GM21381 (cell line): Measurements from ENCODE around the gene RPTOR.

Experiments
- ATAC-seq: cut with Tn5 transposase; IDR thresholded peaks from one replicate; pipeline ENCODE4 v1.9.1; 2021; ENCODE audit warnings: mild to moderate bottlenecking, moderate library complexity; ENCODE audit not compliant: unreplicated experiment

Gene RPTOR

GRCh38 chr17:80585890-80586845 lies 41.5 kb downstream of the RPTOR start:
- ATAC-seq: no peak

DNA sequence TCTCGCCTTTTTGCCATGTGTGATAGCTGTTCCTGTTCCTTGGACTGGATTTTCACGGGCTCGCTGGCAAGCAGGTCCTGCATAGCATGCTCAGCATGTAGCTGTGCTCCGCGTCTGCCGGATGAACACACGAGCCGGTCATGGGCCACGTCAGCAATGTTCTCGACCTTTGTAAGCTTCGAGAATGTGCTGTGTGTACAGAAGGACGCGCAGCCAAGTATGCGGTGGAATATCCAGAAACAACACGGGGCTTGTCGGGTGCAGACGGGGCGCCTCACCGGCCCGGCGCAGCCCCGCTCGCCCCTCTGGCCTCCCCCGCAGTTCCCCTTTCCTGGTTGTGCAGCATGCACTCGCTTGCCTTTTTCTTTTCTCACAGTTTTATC lies 42.2 kb downstream of the RPTOR start:
- no peak for ATAC-seq

- no peak for ATAC-seq
Observed at GRCh38 chr17:80588702-80589383, 44.2 kb downstream of the RPTOR start.

- no peak for ATAC-seq
Observed at GRCh38 chr17:80591788-80592187, 47.1 kb downstream of the RPTOR start.

DNA sequence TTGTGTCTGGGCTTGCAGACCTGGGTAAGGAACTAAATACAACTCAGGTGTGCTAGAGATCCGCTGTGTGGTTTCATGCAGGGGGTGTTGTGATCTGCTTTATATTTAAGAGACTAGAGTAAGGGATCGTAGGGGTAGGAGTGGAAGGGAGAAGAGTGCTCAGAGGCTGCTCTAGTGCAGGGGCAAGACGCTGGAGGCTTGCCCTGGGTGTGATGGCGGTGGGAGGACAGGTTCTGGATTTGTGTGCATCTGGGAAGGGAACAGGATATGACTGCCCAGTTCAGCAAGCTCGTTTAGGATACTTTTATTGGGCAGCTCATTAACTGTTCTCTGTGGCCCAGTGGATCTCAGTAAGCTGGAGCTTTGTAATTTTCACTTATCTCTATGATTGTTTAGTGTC lies 47.6 kb downstream of the RPTOR start:
- ATAC-seq: no peak

- no peak for ATAC-seq
Observed at GRCh38 chr17:80593181-80593580, 48.5 kb downstream of the RPTOR start.

DNA sequence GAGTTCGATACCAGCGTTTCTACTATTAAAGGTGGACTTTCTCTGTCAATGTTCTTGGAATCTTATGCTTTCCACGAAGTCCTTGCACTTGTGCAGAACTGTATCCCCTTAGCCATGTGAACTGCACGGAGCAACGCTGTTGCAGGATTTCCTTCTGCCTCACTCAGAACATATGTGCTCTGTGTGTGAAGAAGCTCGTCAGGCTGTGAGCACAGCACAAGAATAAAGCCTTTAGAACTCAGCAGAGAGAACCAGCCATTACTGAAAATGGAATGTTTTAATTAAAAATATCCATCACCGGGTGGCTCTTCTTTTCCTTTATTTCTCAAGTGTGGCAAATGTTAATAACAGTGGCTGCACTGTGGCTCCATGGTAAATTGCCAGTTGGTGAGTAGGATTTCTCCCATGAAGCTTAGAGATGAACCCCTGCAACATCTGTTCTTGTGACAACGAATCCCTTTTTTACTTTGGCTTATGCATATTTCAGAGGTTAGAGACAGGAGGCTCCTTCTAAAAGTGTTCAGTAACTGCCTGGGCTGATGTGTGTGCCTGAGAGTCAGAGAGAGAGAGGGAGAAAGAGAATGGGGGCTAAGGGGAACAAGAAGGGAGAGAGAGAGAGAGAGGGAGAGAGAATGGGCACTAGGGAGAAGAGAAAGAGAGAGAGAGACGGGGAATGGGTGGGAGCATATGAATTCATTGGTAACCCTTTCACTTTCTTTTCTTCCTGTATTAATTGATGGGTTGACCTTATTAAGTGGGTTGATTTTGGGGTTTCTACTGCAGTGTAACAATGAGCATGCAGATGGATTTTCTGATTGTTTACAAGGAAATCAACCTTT lies 50.0 kb downstream of the RPTOR start:
- no peak for ATAC-seq

DNA sequence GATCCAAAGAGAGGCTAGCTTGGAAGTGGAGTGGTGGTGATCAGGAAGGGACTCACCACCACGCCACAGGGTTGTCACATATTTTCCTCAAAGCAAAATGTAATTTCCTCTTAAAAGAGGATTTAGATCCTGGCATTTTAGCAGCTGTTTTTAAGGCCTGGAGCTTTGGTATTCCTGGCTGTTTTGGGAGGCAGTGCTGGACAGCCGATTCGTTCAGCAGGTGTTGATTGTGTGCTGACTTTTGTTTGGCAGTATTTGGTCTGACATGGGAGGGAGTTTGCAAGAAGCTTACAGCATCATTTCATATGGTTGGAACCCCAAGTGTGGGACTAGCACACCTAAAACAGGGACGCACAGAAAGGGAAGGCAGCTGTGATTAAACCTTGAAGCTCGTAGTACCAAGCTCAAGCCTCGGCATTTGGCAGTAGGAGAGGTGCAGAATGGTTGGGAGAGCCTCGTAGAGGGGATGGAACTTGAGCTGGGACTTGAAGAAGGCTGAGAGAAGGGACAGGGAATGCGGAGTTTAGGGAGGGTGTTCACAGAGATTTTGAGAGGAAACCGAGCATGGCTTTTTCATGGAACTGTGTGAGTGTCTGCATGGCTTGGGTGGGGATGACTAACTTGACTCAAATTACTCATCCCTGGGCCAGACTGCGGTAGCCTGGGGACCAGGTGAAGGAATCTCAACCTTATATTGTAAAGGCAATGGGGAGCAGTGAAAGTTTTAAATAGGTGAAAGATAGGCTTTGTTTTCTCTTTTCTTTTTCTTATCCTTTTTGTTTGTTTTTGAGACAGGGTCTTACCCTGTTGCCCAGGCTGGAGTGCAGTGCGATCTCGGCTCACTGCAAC lies 52.3 kb downstream of the RPTOR start:
- ATAC-seq: no peak

- no peak for ATAC-seq
Observed at GRCh38 chr17:80598813-80599545, 54.3 kb downstream of the RPTOR start.

DNA sequence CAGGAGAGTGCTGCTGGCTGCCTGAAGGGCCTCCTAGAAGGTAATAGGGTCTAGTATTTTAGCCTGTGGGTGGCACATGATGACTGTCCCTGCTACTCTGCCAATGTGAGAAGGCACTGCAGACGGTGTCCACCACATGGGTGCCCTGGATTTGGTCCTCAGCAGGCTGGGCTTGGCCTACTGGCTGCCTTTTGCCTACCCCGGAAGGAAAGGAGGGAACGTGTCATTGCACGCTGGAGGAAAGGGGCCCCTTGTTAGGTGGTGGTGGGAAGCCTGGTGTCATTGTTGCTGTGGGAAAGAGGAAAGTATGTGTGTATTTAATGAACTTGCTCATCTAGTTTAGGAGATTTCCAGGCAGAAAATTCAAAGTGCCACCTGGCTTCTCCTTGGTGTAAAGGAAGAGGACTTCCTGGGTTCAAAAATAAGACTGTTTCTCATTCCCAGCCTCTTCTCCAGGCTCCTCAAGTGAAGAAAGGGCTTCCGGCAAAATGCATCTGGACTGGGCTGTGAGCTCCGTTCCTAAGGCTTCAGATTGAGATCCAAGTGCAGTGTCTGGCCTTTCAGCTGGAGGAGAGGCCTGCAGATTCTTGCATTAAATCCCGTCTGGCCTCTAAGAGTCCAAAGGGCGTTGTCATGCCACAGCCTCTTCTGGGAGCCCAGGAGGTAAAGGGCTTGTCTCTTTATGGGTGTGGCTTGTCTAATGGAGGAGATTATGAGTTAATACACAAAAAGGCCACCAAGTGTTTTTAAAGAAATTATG lies 55.1 kb downstream of the RPTOR start:
- ATAC-seq: no peak

- no peak for ATAC-seq
Observed at GRCh38 chr17:80601146-80601545, 56.5 kb downstream of the RPTOR start.

DNA sequence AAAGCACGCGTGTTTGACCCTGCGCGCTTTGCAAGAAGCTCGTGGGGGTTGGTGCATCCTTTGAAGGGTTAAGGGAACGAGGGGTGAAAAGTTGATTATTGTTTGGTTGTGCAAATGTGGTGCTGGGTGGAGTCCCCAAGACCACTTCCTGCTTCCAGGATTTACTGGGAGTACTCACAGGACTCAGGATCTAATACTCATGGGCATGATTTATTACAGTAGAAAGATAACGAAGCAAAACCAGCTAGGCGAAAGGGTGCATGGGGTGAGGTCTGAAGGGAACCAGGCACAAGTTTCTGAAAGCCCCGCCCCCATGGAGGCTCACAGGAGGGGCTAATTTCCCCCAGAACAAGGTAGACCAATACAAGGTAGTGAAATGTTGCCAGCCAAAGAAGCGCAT lies 58.8 kb downstream of the RPTOR start:
- no peak for ATAC-seq

GRCh38 chr17:80604009-80604669 lies 59.5 kb downstream of the RPTOR start:
- no peak for ATAC-seq

DNA sequence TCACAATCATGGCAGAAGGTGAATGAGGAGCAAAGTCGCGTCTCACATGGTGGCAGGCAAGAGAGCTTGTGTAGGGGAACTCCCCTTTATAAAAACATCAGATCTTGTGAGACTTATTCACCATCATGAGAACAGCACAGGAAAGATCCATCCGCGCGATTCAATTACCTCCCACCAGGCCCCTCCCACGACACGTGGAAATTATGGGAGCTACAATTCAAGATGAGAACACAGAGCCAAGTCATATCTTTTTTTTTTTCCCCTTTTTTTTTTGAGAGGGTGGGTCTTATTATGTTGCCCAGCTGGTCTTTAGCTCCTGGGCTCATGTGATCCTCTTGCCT lies 60.0 kb downstream of the RPTOR start:
- ATAC-seq: no peak

- peak; percentile 79 for ATAC-seq
Observed at GRCh38 chr17:80605326-80606066, 60.9 kb downstream of the RPTOR start.

- ATAC-seq: no peak
Observed at GRCh38 chr17:80608326-80608725, 63.7 kb downstream of the RPTOR start.

DNA sequence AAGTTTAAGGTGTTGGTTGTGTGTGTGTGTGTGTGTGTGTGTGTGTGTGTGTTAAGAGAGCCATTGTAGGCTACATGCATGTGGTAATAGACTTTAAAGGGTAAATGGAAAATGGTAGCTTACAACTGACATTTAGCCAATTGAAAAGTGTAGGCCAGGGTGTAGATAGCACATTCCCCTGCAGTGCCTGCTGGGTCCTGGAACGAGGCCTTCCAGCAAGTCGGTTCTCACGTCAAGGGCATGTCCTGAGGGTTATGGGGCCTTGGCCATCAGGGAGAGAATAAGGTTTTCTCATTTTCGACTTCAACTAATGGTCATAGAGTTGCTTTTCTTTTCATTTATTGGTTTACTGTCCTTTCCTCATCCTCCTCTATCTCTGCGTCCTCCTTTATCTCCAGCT lies 65.1 kb downstream of the RPTOR start:
- ATAC-seq: no peak

- ATAC-seq: no peak
Observed at GRCh38 chr17:80611816-80612215, 67.2 kb downstream of the RPTOR start.
